Activated T-cell treated with anti-CD3 and anti-CD28 coated beads for 24 hours (primary cell): Measurements from ENCODE around the gene DBI.
A peak's percentile ranks its signal among the peaks of the same experiment; 100 is the strongest.

Experiments
- DNase-seq: peaks from one replicate; pipeline ENCODE4 v3.0.0-alpha.2; 2020; ENCODE audit warnings: low read depth

DBI gene

DNA sequence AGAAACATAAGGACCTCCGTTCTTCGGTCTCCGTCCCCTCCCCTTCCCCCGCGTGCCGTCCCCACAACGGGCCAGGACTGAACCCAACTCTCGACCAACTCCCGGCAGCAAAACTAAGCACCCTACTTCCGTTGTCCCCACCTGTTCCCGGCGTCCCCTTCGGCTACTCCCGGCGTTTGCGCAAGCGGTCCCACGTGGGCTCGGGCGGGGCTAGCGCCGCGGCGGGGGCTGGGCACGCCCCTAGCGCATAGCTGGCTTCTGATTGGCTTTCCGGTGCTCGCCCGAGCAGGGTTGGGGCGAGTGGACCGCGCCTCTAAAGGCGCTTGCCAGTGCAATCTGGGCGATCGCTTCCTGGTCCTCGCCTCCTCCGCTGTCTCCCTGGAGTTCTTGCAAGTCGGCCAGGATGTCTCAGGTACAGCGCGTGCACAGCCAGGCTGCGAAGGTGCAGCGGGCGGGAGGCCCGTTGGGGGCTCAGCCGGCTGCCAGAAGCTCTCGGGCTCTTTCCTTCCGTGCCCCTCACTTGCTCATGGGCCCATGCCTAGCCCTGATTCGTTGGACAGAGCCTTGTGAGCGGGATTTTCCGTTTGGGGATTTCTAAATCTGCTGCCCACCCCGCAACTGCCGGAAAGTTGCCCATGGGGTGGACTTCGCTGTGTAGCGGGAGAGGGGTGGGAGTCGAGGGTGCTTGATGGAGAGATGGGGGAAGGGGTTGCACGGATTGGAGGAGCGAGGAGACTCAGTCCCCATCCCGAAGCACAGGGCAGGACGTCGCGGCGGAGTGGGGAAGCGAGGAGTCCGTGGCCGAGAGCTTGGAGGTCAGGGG, at the start of gene DBI, which contains the start of gene C2orf76:
Gene DBI (plus strand): TSS at position 329 of the 823 bp plus-strand sequence. CDS start 75 bp downstream, at position 404.
Gene C2orf76 (minus strand): TSS at position 186 of the 823 bp plus-strand sequence. CDS start 26,875 bp downstream, outside the sequence.
- DNase-seq = peak; percentile 92

DNA sequence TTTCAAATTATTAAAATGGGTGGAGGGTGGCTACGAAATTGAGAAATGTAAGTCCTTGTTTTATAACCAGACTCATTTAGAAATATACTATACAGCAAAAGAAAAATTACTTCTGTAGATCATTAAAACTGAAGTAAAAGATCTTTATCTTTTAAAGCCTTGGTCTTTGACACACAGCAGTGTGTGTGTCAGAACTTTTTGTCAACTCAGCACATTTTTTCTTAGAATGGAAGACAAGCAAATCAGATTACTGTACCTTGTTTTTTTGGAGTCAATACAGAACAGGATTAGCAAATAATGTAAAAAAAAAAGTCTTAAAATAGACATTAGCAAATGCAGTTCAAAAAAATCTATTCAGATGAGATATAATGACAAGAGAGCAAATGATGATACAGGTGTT, 49.2 kb upstream of the DBI start:
- DNase-seq = no peak

- DNase-seq = no peak
Measured at GRCh38 chr2:119319593-119319992, 47.2 kb upstream of the DBI start.

- no peak for DNase-seq
Measured at GRCh38 chr2:119323459-119323858, 43.3 kb upstream of the DBI start.

GRCh38 chr2:119324685-119325270, 42.0 kb upstream of the DBI start:
- DNase-seq = no peak

- DNase-seq = no peak
Measured at GRCh38 chr2:119326938-119327337, 39.8 kb upstream of the DBI start.

DNA sequence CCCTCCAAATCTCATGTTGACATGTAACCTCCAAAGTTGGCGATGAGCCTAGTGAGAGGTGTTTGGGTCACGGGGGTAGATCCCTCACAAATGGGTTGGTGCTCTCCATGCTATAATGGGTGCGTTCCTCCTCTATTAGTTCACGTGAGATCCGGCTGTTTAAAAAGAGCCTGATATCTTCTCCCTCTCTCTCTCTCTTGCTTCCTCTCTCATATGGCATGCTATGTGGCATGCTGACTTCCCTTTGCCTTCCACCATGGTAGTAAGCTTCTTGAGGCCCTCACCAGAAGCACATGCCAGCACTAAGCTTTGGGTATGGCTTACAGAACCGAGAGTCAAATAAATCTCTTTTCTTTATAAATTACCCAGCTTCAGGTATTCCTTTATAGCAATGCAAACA, 39.3 kb upstream of the DBI start:
- DNase-seq = no peak

DNA sequence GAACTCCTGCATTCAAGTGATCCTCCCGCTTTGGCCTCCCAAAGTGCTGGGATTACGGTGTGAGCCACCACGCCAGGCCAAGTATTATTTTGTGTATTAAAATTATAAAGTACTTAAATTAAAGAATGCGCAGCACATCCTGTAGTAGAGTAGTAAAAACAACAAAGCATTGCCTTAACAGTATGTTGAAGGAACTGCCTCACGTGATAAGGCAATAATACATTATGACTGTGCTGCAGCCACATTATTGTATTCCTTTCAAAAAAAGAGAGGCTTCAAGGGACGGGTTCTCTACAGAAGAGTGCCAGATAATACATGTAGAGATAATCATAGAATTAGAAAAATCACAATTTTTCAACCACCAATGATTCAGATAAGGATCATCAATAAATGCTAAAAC, 33.8 kb upstream of the DBI start:
- DNase-seq = no peak

DNA sequence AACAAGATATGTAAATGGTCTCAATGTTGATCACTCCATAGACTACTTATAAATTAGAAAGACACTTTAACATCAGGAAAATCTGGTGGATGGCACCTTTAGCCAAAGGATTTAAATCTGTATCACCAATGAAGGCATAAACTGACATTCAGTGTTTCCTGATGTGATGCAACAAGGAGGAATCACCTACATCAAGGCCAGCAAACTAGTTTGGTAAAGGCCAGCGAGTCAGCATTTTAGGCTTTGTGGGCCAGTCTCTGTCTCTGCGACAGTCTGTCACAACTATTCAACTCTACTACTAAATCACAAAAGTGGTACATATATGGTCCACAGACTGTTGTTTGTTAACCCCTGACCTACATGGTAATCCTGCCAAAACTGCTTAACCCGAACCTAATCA, 33.4 kb upstream of the DBI start:
- DNase-seq = no peak

- no peak for DNase-seq
Measured at GRCh38 chr2:119333833-119334232, 32.9 kb upstream of the DBI start.

- DNase-seq = no peak
Measured at GRCh38 chr2:119337749-119338148, 29.0 kb upstream of the DBI start.

GRCh38 chr2:119338272-119338671, 28.5 kb upstream of the DBI start:
- no peak for DNase-seq

GRCh38 chr2:119338826-119339561, 27.8 kb upstream of the DBI start:
- peak; percentile 10 for DNase-seq

GRCh38 chr2:119339562-119339923, 27.2 kb upstream of the DBI start:
- no peak for DNase-seq

- DNase-seq = no peak
Measured at GRCh38 chr2:119341684-119342083, 25.1 kb upstream of the DBI start.

GRCh38 chr2:119349289-119349688, 17.5 kb upstream of the DBI start:
- DNase-seq = no peak

DNA sequence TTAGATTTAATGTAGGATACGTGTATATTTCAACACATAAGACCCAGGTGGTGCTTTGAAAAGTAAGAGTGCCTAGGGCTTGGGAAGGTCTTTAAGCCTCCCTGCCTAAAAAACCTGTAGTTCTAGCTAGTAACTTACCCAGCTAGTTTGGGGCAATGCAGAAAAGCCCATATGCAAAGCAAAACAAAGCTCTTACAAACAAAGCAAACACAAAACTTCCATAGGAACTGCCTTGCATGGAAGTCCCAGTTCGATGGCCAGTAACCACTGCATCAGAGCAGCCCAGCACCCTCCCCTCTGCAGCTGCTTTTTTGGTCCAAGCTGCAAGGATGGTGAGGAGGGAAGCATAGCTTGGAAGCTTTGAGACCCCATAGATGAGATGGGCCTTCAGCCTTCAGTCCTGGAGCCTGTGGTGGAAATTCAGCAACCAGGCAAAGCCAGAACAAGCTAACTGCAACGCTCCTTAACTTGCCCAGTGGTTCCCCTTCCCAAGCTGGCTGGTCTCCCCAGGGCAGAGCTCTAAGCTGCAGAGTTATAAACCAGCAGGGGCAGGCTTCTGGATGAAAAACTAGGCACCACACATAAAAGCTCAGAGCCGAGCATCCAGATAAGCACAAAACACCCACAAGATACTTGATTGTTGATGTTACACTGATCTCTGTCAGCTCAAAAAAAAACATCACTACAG, 16.3 kb upstream of the DBI start:
- DNase-seq = no peak

GRCh38 chr2:119352357-119352756, 14.4 kb upstream of the DBI start:
- no peak for DNase-seq

GRCh38 chr2:119354860-119355259, 11.9 kb upstream of the DBI start:
- no peak for DNase-seq

DNA sequence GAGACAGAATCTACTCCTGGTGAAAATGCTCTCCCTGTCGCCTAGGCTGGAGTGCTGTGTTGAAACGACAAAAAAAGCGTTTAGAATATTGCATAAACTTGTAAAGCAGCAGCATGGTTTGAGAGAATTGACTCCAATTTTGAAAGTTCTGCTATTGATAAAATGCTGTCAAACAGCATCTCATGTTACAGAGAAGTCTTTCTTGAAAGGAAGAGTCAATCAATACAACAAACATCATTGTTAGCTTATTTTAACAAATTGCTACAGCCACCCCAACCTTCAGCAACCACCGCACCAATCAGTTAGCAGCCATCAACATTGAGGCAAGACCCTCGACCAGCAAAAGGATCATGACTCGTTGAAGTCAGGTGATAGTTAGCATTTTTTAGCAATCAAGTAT, 7.0 kb upstream of the DBI start:
- no peak for DNase-seq

DNA sequence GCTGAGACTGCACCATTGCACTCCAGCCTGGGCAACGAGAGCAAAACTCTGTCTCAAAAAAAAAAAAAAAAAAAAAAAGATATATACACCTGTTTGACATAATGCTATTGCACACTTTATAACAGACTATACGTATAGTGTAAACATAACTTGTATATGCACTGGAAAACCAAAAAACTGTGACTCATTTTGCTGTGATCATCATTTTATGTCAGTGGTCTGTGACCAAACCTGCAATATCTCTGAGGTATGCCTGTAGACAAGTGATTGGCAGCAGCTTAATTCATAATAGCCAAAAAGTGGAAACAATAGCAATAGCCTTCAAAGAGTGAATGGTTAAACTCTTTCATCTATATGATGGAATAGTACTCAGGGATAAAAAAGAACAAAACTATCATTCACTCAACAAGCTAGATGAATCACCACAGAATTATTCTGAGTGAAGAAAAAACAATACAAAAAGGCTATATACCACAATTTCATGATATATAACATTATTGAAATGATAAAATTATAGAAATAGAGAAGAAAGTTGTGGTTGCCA, 6.3 kb upstream of the DBI start:
- DNase-seq = no peak

DNA sequence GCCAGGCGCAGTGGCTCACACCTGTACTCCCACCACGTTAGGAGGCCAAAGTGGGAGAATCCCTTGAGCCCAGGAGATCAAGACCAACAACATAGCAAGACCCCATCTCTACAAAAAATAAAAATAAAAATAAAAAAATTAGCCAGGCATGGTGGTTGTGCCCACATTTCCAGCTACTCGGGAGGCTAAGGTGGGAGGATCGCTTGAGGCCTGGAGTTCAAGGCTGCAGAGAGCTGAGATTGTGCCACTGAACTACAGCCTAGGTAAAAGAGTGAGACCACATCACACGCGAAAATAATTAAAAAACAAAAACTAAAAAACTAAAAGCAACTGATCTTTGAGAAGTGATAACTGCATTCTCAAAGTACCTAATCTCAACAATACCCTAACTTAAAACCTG, 2.0 kb upstream of the DBI start:
- DNase-seq = no peak
